Mammary epithelial cell (primary cell): ENCODE measurements around the gene SALL3.

ENCODE experiments used
- EZH2 ChIP-seq: IDR thresholded peaks from 2 replicates; pipeline ENCODE4 v1.6.1; 2012; ENCODE audit warnings: low read length, inconsistent platforms, borderline replicate concordance
- TF ChIP-seq, protein P1 (sequence below), 2 donors: IDR thresholded peaks in 1 of 2; conservative IDR thresholded peaks in 1 of 2; 2 replicates each; pipeline ENCODE4 v1.5.1; 2011 to 2012; ENCODE audit warnings: inconsistent platforms in 2 of 2, low read length in 2 of 2, mild to moderate bottlenecking in 2 of 2, control low read depth in 1 of 2, low read depth in 1 of 2; ENCODE audit not compliant: insufficient read depth in 1 of 2; ENCODE audit errors: extremely low read depth in 1 of 2

DNA sequence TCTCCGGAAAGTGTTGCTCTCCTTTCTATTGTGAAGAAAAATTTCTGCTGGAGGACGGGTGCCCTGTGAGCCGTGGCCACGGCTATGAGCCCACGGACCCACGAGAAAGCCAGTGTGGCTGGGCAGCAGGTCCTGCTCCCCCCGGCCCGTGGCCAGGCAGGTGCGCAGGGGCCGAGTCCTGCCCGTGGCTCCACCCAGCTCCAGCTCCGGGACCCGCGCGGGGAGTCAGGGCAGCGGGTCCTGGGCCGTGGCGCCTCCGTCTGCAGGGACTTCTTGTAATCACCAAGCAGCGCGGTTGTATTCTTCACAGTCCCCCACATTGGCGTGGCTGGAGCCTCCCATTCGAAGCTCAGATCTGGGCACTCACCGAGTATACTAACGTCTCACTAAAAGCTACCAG is 43.0 kb downstream of the SALL3 start:
- TF ChIP-seq, protein P1, sequence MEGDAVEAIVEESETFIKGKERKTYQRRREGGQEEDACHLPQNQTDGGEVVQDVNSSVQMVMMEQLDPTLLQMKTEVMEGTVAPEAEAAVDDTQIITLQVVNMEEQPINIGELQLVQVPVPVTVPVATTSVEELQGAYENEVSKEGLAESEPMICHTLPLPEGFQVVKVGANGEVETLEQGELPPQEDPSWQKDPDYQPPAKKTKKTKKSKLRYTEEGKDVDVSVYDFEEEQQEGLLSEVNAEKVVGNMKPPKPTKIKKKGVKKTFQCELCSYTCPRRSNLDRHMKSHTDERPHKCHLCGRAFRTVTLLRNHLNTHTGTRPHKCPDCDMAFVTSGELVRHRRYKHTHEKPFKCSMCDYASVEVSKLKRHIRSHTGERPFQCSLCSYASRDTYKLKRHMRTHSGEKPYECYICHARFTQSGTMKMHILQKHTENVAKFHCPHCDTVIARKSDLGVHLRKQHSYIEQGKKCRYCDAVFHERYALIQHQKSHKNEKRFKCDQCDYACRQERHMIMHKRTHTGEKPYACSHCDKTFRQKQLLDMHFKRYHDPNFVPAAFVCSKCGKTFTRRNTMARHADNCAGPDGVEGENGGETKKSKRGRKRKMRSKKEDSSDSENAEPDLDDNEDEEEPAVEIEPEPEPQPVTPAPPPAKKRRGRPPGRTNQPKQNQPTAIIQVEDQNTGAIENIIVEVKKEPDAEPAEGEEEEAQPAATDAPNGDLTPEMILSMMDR (conservative IDR thresholded peaks at IDR 0.05 in 1 of 2, IDR thresholded peaks at IDR 0.05 in 1 of 2; ENCODE audit: extremely low read depth in 1 of 2, insufficient read depth in 1 of 2, low read depth in 1 of 2, low read length in 2 of 2): no peak
- TF ChIP-seq EZH2: no peak
